Measurements from ENCODE around the gene KCNJ9. TPM values are rescaled to one million over a fixed set of nuclear protein-coding genes. Genes with fewer than 3 reads are reported as not detected.

Gene KCNJ9
- total and polyA plus RNA-seq, 3 donors from 2014 or later: 0.37 to 0.68 (median 0.55) TPM

GRCh38 chr1:160136926-160137200 lies 55.5 kb downstream of the KCNJ9 start:
- Histone ChIP-seq H3K9me3 (no peaks in the 10 kb centered on the region), H3K4me1 (peaks cover 9% of the 10 kb centered on the region), H3K27ac (no peak overlapping the region), H3K36me3 (ENCODE audit: low read depth, missing control alignments) (no peaks in the 10 kb centered on the region), H3K27me3 (no peaks in the 10 kb centered on the region), H3K4me3 (no peak overlapping the region)
- 96 to 97% methylated on average over 5 of the region's 5 CpGs for WGBS, 2 donors
- no peak for DNase-seq
- TF ChIP-seq CTCF (IDR thresholded peaks at IDR 0.05): no peak
- no peak for TF ChIP-seq POLR2A (IDR thresholded peaks at IDR 0.05)
- intact Hi-C loops (cut with DNase I; ENCODE audit: low total_unique reads): no loop called here

- Histone ChIP-seq H3K9me3 (no peaks in the 10 kb centered on the region), H3K4me3 (no peak overlapping the region), H3K27ac (no peak overlapping the region), H3K4me1 (peaks cover 5% of the 10 kb centered on the region), H3K36me3 (ENCODE audit: low read depth, missing control alignments) (no peaks in the 10 kb centered on the region), H3K27me3 (no peaks in the 10 kb centered on the region)
- intact Hi-C loops (cut with DNase I; ENCODE audit: low total_unique reads): no loop called here
- DNase-seq: no peak
- TF ChIP-seq POLR2A (IDR thresholded peaks at IDR 0.05): no peak
- TF ChIP-seq CTCF (IDR thresholded peaks at IDR 0.05): no peak
- WGBS, 2 donors: 91 to 97% methylated on average over 8 of the region's 8 CpGs
Measured at GRCh38 chr1:160137216-160137862, 56.0 kb downstream of the KCNJ9 start.

GRCh38 chr1:160139840-160140239 lies 58.5 kb downstream of the KCNJ9 start:
- no peak overlapping the region for H3K27ac ChIP-seq
- H3K4me3 ChIP-seq: no peak overlapping the region
- intact Hi-C loops (cut with DNase I; ENCODE audit: low total_unique reads): no loop called here
- TF ChIP-seq CTCF (IDR thresholded peaks at IDR 0.05) (no peak), POLR2A (IDR thresholded peaks at IDR 0.05) (no peak)
- H3K36me3 ChIP-seq (ENCODE audit: low read depth, missing control alignments): no peaks in the 10 kb centered on the region
- DNase-seq: no peak
- H3K4me1 ChIP-seq: no peaks in the 10 kb centered on the region
- H3K9me3 ChIP-seq: no peaks in the 10 kb centered on the region
- H3K27me3 ChIP-seq: no peaks in the 10 kb centered on the region
- 90 to 96% methylated on average over 8 of the region's 8 CpGs for WGBS, 2 donors

Other genes with a start within 250 kb of the KCNJ9 start
- gene VSIG8, start 218.9 kb upstream of the KCNJ9 start, total RNA-seq: under 1 TPM; 0.43 to 0.55 TPM
- gene VSIG8, start 218.9 kb upstream of the KCNJ9 start, polyA plus RNA-seq (ENCODE audit: insufficient read depth, low read depth, low replicate concordance): not detected
- 10 to 100 TPM; 13.0 to 30.4 TPM for gene CFAP45, start 181.4 kb upstream of the KCNJ9 start, total RNA-seq
- 59.6 TPM for gene CFAP45, start 181.4 kb upstream of the KCNJ9 start, polyA plus RNA-seq (ENCODE audit: insufficient read depth, low read depth, low replicate concordance)
- gene TAGLN2, start 156.0 kb upstream of the KCNJ9 start, total RNA-seq: 100 to 1,000 TPM; 204 to 389 TPM
- 305 TPM for gene TAGLN2, start 156.0 kb upstream of the KCNJ9 start, polyA plus RNA-seq (ENCODE audit: insufficient read depth, low read depth, low replicate concordance)
- gene IGSF9, start 135.9 kb upstream of the KCNJ9 start, total RNA-seq: 10 to 100 TPM in 1 of 2 donors, 1 to 10 TPM in 1; 4.8 to 10.2 TPM
- gene IGSF9, start 135.9 kb upstream of the KCNJ9 start, polyA plus RNA-seq (ENCODE audit: insufficient read depth, low read depth, low replicate concordance): 7.9 TPM
- 1 to 10 TPM in 1 of 2 donors, not detected in 1; 2.0 TPM for gene SLAMF9, start 127.3 kb upstream of the KCNJ9 start, total RNA-seq
- gene SLAMF9, start 127.3 kb upstream of the KCNJ9 start, polyA plus RNA-seq (ENCODE audit: insufficient read depth, low read depth, low replicate concordance): 0.74 TPM
- gene PIGM, start 49.5 kb upstream of the KCNJ9 start, total RNA-seq: 1 to 10 TPM; 5.1 to 6.5 TPM
- gene PIGM, start 49.5 kb upstream of the KCNJ9 start, polyA plus RNA-seq (ENCODE audit: insufficient read depth, low read depth, low replicate concordance): 9.1 TPM
- gene KCNJ10, start 11.4 kb upstream of the KCNJ9 start, total RNA-seq: 1 to 10 TPM in 1 of 2 donors, under 1 TPM in 1; 0.79 to 1.5 TPM
- 1.9 TPM for gene KCNJ10, start 11.4 kb upstream of the KCNJ9 start, polyA plus RNA-seq (ENCODE audit: insufficient read depth, low read depth, low replicate concordance)
- gene IGSF8, start 17.1 kb downstream of the KCNJ9 start, total RNA-seq: 100 to 1,000 TPM; 104 to 119 TPM
- gene IGSF8, start 17.1 kb downstream of the KCNJ9 start, polyA plus RNA-seq (ENCODE audit: insufficient read depth, low read depth, low replicate concordance): 79.8 TPM
- 10 to 100 TPM; 14.2 to 27.9 TPM for gene ATP1A2, start 34.2 kb downstream of the KCNJ9 start, total RNA-seq
- gene ATP1A2, start 34.2 kb downstream of the KCNJ9 start, polyA plus RNA-seq (ENCODE audit: insufficient read depth, low read depth, low replicate concordance): 13.2 TPM
- 10 to 100 TPM; 13.3 to 23.0 TPM for gene ATP1A4, start 70.1 kb downstream of the KCNJ9 start, total RNA-seq
- 38.6 TPM for gene ATP1A4, start 70.1 kb downstream of the KCNJ9 start, polyA plus RNA-seq (ENCODE audit: insufficient read depth, low read depth, low replicate concordance)
- 1 to 10 TPM; 3.4 to 5.6 TPM for gene CASQ1, start 109.0 kb downstream of the KCNJ9 start, total RNA-seq
- gene CASQ1, start 109.0 kb downstream of the KCNJ9 start, polyA plus RNA-seq (ENCODE audit: insufficient read depth, low read depth, low replicate concordance): 10.2 TPM
- gene PEA15, start 123.8 kb downstream of the KCNJ9 start, total RNA-seq: 100 to 1,000 TPM; 168 to 229 TPM
- gene PEA15, start 123.8 kb downstream of the KCNJ9 start, polyA plus RNA-seq (ENCODE audit: insufficient read depth, low read depth, low replicate concordance): 421 TPM
- gene DCAF8, start 181.0 kb downstream of the KCNJ9 start, total RNA-seq: 100 to 1,000 TPM; 233 to 240 TPM
- 127 TPM for gene DCAF8, start 181.0 kb downstream of the KCNJ9 start, polyA plus RNA-seq (ENCODE audit: insufficient read depth, low read depth, low replicate concordance)
- 10 to 100 TPM; 48.5 to 56.6 TPM for gene PEX19, start 203.6 kb downstream of the KCNJ9 start, total RNA-seq
- gene PEX19, start 203.6 kb downstream of the KCNJ9 start, polyA plus RNA-seq (ENCODE audit: insufficient read depth, low read depth, low replicate concordance): 63.5 TPM